SHP77 treated with DMSO at 0.1 percent for 48 hours (cell line): Measurements from ENCODE around the gene RGS7.
"Not testable (repeated sequence)": the region's sequence is repeated elsewhere in the genome, so short reads cannot be mapped to it uniquely, and the experiment has no call there.

Experiments used
- DNase-seq: peaks from one replicate; lab custom pipeline; 2025; lab: John Stamatoyannopoulos, UW

Gene RGS7

DNA sequence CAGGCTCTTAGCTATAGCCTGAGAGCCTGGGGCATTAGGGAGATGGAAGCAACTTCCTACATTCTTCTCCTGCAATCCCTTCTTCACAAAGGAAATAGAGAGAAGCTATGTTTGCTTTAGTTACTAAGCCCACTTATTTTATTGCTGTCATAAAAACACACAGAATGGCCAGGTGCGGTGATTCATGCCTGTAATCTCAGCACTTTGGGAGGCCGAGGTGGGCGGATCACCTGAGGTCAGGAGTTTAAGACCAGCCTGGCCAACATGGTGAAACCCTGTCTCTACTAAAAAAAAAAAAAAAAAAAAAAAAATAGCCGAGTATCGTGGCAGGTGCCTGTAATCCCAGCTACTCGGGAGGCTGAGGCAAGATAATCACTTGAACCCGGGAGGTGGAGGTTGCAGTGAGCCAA, 573.3 kb downstream of the RGS7 start:
- peak; percentile 78 for DNase-seq

- DNase-seq, result no peak
Measured at GRCh38 chr1:240776237-240776636, 580.8 kb downstream of the RGS7 start.

GRCh38 chr1:240772131-240772530, 584.9 kb downstream of the RGS7 start:
- no peak for DNase-seq

DNA sequence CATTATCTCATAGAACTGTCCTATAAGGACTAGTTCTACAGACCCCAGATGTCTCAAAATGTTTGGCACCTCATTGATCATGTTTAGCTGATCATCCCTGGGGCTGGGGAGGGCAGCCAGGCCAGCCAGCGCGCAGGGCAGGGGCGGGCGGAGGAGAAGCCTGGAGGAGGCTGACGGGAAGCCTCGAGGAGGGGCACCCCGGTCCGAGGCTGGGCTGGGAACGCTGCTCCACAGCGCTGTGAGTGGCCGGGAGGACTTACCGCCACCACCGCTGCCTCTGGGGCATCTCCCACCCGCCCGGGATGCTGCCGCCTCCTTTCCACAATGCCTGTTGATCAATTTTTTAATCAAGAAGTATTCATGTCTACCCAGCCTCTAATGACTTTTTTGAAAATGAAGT, 585.6 kb downstream of the RGS7 start:
- no peak for DNase-seq

GRCh38 chr1:240768979-240769378, 588.0 kb downstream of the RGS7 start:
- DNase-seq, result no peak

GRCh38 chr1:240766831-240767230, 590.2 kb downstream of the RGS7 start:
- DNase-seq, result no peak

DNA sequence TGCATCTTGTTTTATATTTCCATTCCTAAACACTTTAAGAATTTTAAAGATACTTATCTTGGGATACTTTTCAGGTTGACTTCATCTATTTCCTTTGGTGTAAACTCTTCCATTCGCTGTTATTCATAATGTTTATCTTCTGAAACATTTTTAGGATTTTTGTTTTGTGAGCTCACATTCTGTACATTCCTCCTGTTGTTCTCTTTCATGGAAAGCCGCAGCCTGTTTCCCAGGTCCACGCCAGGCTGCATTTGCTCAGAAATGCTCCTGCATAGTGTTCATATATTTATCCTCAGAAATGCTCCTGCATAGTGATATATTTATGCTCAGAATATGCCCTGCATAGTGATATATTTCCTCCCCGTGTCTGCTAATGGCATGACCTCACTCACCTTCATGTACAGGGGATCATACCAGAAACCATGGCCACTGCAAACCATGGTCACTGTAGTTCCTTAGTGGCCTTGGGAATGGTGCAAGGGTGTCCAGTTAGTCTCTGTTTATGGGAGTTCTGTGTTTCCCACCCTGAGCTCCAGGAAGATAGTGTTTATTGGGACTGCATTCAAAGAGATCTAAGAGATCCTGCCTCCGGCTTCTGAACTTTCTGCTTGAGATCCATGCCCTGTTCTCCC, 591.2 kb downstream of the RGS7 start:
- no peak for DNase-seq

GRCh38 chr1:240763771-240764170, 593.2 kb downstream of the RGS7 start:
- DNase-seq, result no peak

- not testable (repeated sequence) for DNase-seq
Measured at GRCh38 chr1:240763095-240763494, 593.9 kb downstream of the RGS7 start.

DNA sequence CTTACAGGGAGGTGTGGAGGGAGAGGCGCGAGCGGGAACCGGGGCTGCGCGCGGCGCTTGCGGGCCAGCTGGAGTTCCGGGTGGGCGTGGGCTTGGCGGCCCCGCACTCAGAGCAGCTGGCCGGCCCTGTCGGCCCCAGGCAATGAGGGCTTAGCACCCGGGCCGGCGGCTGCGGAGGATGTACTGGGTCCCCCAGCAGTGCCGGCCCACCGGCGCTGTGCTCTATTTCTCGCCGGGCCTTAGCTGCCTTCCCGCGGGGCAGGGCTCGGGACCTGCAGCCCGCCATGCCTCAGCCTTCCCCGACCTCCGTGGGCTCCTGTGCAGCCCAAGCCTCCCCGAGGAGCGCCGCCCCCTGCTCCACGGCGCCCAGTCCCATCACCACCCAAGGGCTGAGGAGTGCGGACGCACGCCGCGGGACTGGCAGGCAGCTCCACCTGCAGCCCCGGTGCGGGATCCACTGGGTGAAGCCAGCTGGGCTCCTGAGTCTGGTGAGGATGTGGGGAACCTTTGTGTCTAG, 594.5 kb downstream of the RGS7 start:
- DNase-seq, result not testable (repeated sequence)

- DNase-seq, result not testable (repeated sequence)
Measured at GRCh38 chr1:240758777-240759176, 598.2 kb downstream of the RGS7 start.

DNA sequence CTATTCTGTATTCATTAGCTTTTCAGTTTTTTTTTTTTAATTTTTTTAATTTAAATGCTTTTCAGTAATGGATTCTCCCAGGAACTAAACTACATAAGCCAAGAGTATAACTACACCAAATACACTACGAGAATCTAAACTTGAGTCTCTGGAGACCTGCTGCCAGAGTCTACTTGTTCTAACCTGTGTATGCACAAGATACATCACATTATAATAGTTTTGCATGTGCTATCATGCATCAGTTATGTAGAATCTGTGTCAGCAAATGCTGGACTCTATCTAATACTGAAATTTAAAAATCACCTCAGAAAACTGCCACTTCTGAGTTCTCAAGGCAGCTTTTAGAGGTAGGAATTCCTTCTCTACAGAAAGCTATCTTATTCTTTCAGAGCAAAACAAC, 598.7 kb downstream of the RGS7 start:
- DNase-seq, result no peak

DNA sequence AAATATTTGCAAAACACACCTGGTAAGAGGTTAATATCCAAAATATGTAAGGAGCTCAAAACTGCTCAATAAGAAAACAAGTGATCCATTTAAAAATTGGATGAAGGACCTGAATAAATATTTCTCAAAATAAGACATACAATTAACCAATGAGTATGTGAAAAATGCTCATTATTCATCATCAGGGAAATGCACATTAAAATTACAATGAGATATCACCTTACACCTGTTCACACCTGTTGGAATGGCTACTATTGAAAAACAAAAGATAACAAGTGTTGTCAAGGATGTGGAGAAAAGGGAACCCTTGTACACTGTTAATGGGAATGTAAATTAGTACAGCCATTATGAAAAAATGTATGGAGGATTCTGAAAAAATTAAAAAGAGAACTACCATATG, 609.1 kb downstream of the RGS7 start:
- no peak for DNase-seq

DNA sequence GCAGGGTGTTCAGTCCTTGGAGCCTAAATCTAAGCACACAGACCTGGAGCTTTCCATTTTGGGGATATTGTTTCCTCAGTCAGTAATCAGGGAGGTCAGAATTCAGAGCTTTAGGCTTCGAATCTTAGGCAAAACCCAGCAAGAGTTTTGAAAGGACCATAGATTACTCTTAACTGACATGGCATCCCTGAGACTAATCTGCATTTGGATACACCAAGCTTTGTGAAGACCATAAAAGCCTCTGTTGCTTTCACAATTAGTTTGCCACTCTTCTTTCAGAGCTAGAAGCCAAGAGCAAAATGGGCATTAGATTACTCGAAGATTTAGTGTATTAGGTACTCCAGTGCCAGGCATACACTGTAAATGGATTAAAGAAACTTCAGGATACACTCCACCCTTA, 613.3 kb downstream of the RGS7 start:
- no peak for DNase-seq

- no peak for DNase-seq
Measured at GRCh38 chr1:240739754-240740153, 617.3 kb downstream of the RGS7 start.

DNA sequence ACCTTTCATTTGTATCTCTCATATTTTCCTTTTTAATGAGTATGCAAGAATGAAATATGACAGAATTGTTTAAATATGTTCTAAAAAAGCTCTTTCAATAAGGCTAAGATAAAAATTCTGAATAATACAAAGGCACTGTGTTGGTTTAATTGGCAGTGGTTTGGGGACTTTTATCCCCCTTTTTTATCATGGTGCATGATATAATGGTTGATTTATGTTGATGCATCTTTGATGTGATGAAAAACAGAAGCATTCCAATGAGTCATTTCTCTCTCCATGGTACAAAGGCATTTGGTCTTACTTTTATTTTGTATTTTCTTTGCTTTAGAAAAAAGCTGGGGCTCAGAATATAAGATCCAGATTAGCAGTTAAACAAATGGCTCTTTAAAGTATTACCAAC, 617.9 kb downstream of the RGS7 start:
- no peak for DNase-seq

- DNase-seq, result no peak
Measured at GRCh38 chr1:240737766-240738265, 619.2 kb downstream of the RGS7 start.

DNA sequence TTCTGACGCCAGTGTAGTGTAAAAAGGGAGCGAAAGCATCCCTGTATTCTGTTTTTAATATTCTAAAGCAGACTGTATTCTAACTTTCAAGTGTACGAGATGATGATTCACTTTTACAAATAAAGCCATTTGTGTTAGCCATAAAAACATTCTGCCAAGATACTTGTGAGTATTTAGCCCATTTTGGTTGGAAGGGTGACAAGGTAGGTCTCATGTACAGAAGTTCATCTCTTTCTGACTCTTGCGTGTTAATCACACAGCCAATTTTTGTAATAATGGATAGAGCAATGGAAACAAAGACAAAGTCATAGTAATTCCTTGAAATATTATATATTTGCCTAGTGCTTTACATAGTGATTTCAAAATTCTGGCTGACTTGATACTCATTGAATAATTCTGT, 619.7 kb downstream of the RGS7 start:
- no peak for DNase-seq

DNA sequence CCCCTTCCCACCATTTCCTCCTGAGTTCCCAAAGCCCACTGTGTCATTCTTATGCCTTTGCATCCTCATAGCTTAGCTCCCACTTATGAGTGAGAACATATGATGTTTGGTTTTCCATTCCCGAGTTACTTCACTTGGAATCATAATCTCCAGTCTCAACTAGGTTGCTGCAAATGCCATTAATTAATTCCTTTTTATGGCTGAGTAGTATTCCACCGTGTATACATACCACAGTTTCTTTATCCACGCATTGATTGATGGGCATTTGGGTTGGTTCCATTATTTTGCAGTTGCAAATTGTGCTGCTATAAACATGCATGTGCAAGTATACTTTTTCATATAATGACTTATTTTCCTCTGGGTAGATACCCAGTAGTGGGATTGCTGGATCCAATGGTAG, 622.3 kb downstream of the RGS7 start:
- DNase-seq, result not testable (repeated sequence)

DNA sequence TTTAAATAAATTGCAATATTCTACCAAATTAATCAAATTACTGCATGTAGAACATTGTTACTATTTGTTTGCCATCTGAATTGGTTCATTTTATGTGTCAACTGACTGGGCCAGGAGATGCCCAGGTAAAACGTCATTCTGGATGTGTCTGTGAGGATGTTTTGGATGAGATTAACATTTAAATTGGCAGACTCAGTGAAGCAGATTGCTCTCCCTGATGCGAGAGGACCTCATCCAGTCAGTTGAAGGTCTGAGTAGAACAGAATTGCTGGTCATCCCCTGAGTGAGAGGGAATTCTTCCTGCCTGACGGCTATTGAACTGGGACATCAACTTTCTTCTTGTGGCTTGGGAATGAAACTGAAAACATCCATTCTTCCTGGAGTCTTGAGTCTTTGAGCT, 623.0 kb downstream of the RGS7 start:
- no peak for DNase-seq

GRCh38 chr1:240732390-240732789, 624.6 kb downstream of the RGS7 start:
- DNase-seq, result peak; percentile 64
